A549 (cell line): Measurements from ENCODE around the gene KLHL6.

Source experiments
- CTCF ChIP-seq: fragments of >200 bp; sonication (Bioruptor Twin); formaldehyde crosslinking; IDR thresholded peaks from 3 replicates; pipeline ENCODE4 v1.5.1; 2016
- HDAC2 ChIP-seq: fragments of 200-600 bp; sonication (generic); IDR thresholded peaks from 2 replicates; pipeline ENCODE4 v1.6.1; 2016
- MAX ChIP-seq: IDR thresholded peaks from 2 replicates; pipeline ENCODE4 v1.6.1; 2012
- NR3C1 ChIP-seq: fragments of >200 bp; sonication (Bioruptor Twin); formaldehyde crosslinking; IDR thresholded peaks from 3 replicates; pipeline ENCODE4 v1.6.1; 2017
- TP53 ChIP-seq: fragments of 250-450 bp; sonication (Bioruptor Pico); IDR thresholded peaks from 2 replicates; pipeline ENCODE4 v1.5.0; 2021; ENCODE audit warnings: mild to moderate bottlenecking, moderate library complexity
- ZFP36 ChIP-seq: fragments of 450-650 bp; IDR thresholded peaks from 2 replicates; pipeline ENCODE4 v1.6.1; 2014; ENCODE audit warnings: borderline replicate concordance; ENCODE audit not compliant: partially characterized antibody

GRCh38 chr3:183529185-183529584 lies 26.3 kb downstream of the KLHL6 start:
- TF ChIP-seq CTCF: no peak
- TF ChIP-seq HDAC2: no peak
- no peak for TF ChIP-seq MAX
- no peak for TF ChIP-seq TP53 (CRISPR knock-in tag)
- TF ChIP-seq ZFP36: no peak
- no peak for TF ChIP-seq NR3C1
